GM04504 (cell line): Measurements from ENCODE around the gene LRRC66.
A peak's percentile ranks its signal among the peaks of the same experiment; 100 is the strongest.

Experiments
- DNase-seq: peaks from one replicate; pipeline ENCODE4 v3.0.0-alpha.2; 2012; ENCODE audit warnings: low read depth

LRRC66 gene

GRCh38 chr4:52019936-52020657, at the start of gene LRRC66:
TSS of gene LRRC66 (minus strand) at chr4:52020363. CDS start at chr4:52017613, 2,750 bp downstream.
- no peak for DNase-seq

DNA sequence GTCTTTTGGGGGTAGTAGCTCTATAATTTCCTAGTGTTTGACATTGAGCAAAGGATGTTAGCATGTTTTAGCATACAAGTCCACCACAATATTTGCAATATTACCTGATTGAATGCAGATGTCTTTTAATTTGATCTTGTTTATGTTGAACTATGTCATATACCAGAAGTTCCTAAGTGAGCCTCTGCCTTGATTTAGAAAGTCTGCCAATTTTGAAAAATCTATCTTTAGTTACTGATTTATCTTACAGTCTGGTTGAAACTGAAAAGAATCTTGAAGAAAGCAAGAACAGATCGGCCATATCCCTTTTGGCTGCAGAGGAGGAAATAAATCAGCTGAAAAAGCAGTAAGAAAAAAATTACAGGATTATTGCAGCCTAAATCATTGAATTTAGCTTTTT, 49.4 kb upstream of the LRRC66 start:
- DNase-seq: no peak

DNA sequence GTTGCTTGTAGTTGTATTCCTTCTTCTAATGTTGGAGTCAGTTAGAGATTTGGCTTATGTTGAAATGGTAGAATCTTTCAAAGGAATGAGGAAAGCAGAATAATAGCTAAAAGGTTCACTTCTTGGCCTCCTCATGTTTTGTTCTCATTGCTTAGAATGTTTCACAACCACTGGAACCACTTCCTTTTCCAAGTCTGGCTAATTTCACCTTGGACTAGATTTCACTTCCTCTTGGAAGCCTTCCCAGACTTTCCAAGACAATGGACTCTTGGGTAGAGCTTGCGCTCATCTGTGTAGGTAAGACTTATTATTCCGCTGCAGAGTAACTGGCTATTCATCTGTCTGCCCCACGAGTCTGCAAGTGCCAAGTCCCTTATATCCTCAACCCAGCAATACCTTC, 39.2 kb upstream of the LRRC66 start:
- DNase-seq: peak; percentile 42

GRCh38 chr4:52058275-52058674, 38.1 kb upstream of the LRRC66 start:
- no peak for DNase-seq

DNA sequence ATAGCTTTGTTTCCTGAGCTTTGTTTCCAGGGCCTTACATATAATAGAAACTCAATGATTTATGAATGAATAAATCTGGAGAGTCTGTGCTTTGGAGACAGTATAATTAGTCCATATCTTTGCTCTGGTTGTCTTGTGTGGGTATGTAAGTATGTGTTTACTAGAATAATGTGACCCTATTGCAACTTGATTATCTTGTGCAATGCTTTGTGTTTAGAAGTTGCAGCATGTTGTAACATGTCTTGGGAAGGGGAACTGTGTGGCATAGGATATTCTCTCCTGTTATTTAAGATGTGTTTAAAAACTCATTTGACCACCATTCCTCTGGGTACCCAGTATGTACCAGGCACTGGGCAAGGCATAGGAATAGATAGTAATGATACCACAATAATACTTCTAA, 37.0 kb upstream of the LRRC66 start:
- no peak for DNase-seq

DNA sequence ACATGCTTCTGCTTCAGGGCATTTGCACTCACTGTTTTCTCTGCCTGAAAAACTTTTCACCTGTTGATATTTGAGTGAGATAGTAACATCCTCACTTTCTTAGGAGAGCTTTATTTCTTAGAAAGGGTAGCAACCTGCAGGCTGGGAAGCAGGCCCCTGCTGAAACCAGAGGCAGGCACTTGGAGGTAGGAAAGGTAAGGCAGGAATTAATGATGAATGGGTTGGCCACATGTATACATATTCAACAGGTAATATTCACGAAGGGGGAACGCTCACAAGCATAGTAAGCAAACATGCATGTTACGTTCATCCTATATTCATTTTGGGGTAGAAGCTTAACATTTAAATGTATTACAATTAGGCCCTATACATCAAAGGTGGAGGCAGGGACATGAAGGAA, 34.1 kb upstream of the LRRC66 start:
- DNase-seq: no peak

DNA sequence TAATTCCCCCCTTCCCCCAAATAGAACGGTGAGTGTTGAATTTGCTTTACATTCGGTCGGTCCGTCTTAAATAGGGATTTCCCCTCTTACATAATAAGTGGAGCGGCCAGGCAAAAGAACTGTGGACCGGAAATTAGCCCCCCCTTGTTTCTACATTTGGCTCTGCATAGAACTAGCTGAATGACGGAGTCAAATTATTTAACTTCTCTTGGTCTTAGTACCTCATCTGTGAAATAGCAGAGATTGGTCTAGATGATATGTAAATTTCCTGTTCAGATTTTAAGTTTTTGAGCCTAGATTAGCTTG, 32.3 kb upstream of the LRRC66 start:
- no peak for DNase-seq

DNA sequence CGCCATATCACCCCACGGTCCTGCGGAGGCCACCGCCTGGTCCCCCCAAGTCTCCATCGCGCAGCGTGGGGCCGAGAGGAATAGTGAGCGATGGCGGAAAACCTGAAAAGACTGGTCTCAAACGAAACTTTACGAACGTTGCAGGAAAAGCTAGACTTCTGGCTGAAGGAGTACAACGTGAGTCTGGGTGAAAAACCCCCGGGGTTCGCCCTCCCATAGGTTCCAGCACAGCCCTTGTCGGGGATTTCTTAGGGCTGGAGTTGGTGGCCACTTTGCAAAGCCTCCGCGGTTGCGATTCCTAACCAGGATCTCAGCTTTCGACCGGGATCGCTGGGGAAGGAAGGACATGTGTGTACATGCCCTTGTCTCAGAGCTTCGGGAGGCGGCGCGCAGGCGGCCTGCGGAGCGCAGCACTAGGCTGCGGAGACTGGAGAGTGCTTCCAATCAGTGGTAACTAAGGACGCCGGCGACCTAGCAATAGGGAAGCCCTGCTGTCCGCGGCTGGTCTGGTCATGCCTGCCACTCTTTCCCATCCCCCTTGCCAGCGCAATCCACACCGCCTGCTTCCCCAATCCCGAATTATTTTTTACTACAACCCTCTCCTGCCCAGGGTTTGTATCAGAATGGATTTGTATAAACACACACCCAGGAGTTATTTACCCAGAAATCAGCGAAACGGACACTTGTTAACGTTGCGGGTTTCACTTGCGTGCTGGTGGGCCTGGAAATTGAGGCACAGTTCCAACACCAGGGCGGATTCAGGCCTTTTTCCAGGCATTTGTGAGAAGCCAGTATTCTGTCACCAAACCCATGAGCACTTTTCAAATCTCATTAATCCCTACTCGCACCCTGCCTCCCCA, 31.7 kb upstream of the LRRC66 start:
- DNase-seq: peak; percentile 76

- DNase-seq: no peak
These were observed 31.1 kb upstream of the LRRC66 start, which contains the start of gene SPATA18 for GRCh38 chr4:52051213-52051614. TSS of gene SPATA18 (plus strand) at chr4:52051304. CDS start at chr4:52051705, 401 bp downstream.

DNA sequence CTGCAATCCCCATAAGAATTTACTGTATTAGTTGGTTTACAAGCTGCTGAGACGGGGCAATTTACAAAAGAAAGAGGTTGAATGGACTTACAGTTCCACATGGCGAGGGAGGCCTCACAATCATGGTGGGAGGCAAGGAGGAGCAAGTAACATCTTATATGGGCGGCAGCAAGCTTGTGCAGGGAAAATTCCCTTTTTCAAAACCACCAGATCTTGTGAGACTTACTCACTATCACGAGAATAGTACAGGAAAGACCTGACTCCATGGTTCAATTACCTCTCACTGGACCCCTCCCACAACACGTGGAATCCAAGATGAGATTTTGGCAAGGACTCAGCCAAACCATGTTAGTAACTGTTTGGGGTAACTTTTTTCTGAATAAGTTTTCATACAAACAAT, 29.1 kb upstream of the LRRC66 start:
- DNase-seq: no peak

DNA sequence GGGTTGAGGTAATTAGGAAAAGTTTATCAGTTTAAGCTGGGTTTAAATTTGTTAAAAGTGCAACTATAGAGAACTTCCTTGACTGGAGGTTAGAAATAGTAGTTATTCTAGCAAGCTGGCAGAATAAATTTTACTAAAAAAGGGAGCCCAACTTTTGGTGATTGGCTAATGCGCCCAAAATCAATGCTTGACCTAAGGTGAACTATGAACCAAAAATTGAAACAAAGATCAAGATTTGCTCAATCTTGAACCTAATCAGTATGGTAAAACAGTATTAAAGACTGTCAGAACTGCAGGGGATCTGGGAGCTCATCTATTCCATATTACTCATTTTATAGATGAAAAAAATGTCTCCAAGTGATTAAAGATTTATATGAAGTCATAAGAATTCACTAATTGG, 24.9 kb upstream of the LRRC66 start:
- no peak for DNase-seq

- no peak for DNase-seq
These were observed 18.1 kb upstream of the LRRC66 start, which contains the start of gene SGCB for GRCh38 chr4:52038103-52038912. TSS of gene SGCB (minus strand) at chr4:52038299. CDS start at chr4:52038259, 40 bp downstream.

DNA sequence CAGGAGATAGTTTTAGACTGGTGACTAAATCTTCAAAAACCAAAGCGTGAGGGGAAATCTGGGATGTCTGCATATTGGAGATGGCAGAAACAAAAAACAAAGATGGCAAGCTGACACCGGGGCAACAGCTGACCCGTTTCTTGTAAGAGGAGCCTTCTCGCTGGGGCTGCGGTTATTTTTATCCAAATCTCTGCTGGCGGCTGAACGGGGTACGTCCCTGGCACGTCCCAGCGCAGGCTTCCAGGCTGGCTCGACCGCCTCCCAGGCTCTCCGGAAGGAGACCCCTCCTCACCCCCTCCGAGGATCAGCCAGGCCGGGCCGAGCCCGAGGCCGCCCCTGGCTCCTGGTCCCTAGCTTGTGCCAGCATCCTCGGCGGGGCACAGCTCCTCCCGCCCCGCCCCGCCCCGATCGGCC, 17.5 kb upstream of the LRRC66 start:
- DNase-seq: no peak

- no peak for DNase-seq
These were observed 16.8 kb upstream of the LRRC66 start for GRCh38 chr4:52036886-52037530.

GRCh38 chr4:52035190-52035589, 15.0 kb upstream of the LRRC66 start:
- no peak for DNase-seq

GRCh38 chr4:52032005-52032404, 11.8 kb upstream of the LRRC66 start:
- DNase-seq: no peak

- DNase-seq: no peak
These were observed 8.8 kb upstream of the LRRC66 start for GRCh38 chr4:52028970-52029369.

- no peak for DNase-seq
These were observed 2.3 kb downstream of the LRRC66 start for GRCh38 chr4:52017814-52018213.

DNA sequence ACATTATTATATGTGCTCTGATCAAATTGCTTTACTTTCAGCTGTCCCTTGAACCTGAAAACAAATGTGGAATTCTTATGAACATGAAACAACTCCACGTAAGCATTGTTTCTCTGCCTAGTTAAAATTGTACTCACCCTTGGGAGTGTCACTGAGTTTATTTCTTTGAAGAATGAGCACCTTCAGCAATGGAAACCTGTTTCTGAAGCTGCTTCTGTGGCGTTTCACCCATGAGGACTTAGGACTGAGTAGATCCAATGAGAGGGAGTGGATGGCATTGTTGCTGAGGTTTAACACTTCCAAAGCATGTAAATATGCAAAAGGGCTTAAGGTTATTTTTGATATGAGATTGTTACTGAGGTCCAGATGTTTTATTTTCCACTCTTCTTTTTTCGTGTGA, 3.2 kb downstream of the LRRC66 start:
- DNase-seq: no peak

DNA sequence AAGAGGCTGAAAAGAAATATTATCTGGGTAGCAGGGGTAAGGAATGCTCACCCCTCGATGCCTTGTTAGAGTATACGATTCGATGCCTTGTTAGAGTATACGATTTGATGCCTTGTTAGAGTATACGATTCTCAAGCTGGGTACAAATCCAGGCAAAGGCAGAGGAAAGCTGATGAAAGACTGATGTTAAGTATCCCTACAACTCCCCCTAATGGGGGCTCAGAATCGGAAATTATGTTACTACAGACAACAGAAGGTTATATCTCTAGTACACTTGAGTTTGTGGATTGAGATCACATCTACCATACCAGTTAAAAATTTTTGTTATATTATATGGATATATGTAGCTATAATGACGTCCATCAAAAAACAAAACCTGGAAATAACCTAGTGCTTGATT, 4.8 kb downstream of the LRRC66 start:
- no peak for DNase-seq

GRCh38 chr4:52014903-52015302, 5.3 kb downstream of the LRRC66 start:
- DNase-seq: no peak

- DNase-seq: no peak
These were observed 7.5 kb downstream of the LRRC66 start for GRCh38 chr4:52012651-52013050.
